ENCODE data around the gene FGF14.

FGF14 gene

GRCh38 chr13:102240110-102240509 lies 161.7 kb downstream of the FGF14 start:
- no peak for DNase-seq

- peak; percentile 72 for DNase-seq
Measured at GRCh38 chr13:102237230-102237629, 164.6 kb downstream of the FGF14 start.

GRCh38 chr13:102236830-102237229 lies 165.0 kb downstream of the FGF14 start:
- peak; percentile 86 for DNase-seq

- peak; percentile 86 for DNase-seq
Measured at GRCh38 chr13:102236341-102236740, 165.5 kb downstream of the FGF14 start.

- DNase-seq = no peak
Measured at GRCh38 chr13:102235689-102236088, 166.2 kb downstream of the FGF14 start.

- DNase-seq = no peak
Measured at GRCh38 chr13:102234618-102235017, 167.2 kb downstream of the FGF14 start.

- DNase-seq = peak; percentile 16
Measured at GRCh38 chr13:102233566-102234208, 168.2 kb downstream of the FGF14 start.

GRCh38 chr13:102231479-102231878 lies 170.4 kb downstream of the FGF14 start:
- no peak for DNase-seq

GRCh38 chr13:102227741-102228140 lies 174.1 kb downstream of the FGF14 start:
- DNase-seq = peak; percentile 88

GRCh38 chr13:102226591-102226990 lies 175.3 kb downstream of the FGF14 start:
- DNase-seq = no peak

GRCh38 chr13:102225892-102226291 lies 176.0 kb downstream of the FGF14 start:
- peak; percentile 41 for DNase-seq

GRCh38 chr13:102220681-102221228 lies 181.1 kb downstream of the FGF14 start:
- no peak for DNase-seq

- no peak for DNase-seq
Measured at GRCh38 chr13:102214956-102215355, 186.9 kb downstream of the FGF14 start.

- no peak for DNase-seq
Measured at GRCh38 chr13:102212729-102213128, 189.1 kb downstream of the FGF14 start.

GRCh38 chr13:102208347-102208746 lies 193.5 kb downstream of the FGF14 start:
- no peak for DNase-seq

GRCh38 chr13:102207680-102208342 lies 194.0 kb downstream of the FGF14 start:
- no peak for DNase-seq

- DNase-seq = no peak
Measured at GRCh38 chr13:102203718-102204117, 198.1 kb downstream of the FGF14 start.

GRCh38 chr13:102198418-102199311 lies 203.2 kb downstream of the FGF14 start:
- DNase-seq = no peak

- peak; percentile 16 for DNase-seq
Measured at GRCh38 chr13:102197193-102197592, 204.7 kb downstream of the FGF14 start.

GRCh38 chr13:102195566-102196462 lies 206.0 kb downstream of the FGF14 start:
- DNase-seq = no peak

GRCh38 chr13:102192858-102193257 lies 209.0 kb downstream of the FGF14 start:
- no peak for DNase-seq

GRCh38 chr13:102191951-102192502 lies 209.8 kb downstream of the FGF14 start:
- DNase-seq = no peak
